ENCODE results near the gene LARGE1.

GRCh38 chr22:33842421-33843094 is 77.7 kb downstream of the LARGE1 start:
- TF ChIP-seq CTCF (IDR thresholded peaks at IDR 0.05; ENCODE audit: low read depth, low read length) (no peak), POLR2A (IDR thresholded peaks at IDR 0.05; ENCODE audit: extremely low read depth, insufficient read length) (no peak)

All from NB4 (cell line).